Glomerular visceral epithelial cell (primary cell): ENCODE measurements around the gene MUC20.
A peak's percentile ranks its signal among the peaks of the same experiment; 100 is the strongest.
"Not testable (repeated sequence)": the region's sequence is repeated elsewhere in the genome, so short reads cannot be mapped to it uniquely, and the experiment has no call there.

ENCODE experiments used
- DNase-seq: peaks from one replicate; pipeline ENCODE4 v3.0.0-alpha.2; 2016; ENCODE audit errors: extremely low spot score

The MUC20 gene, protein sequence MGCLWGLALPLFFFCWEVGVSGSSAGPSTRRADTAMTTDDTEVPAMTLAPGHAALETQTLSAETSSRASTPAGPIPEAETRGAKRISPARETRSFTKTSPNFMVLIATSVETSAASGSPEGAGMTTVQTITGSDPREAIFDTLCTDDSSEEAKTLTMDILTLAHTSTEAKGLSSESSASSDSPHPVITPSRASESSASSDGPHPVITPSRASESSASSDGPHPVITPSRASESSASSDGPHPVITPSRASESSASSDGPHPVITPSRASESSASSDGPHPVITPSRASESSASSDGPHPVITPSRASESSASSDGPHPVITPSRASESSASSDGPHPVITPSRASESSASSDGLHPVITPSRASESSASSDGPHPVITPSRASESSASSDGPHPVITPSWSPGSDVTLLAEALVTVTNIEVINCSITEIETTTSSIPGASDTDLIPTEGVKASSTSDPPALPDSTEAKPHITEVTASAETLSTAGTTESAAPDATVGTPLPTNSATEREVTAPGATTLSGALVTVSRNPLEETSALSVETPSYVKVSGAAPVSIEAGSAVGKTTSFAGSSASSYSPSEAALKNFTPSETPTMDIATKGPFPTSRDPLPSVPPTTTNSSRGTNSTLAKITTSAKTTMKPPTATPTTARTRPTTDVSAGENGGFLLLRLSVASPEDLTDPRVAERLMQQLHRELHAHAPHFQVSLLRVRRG

GRCh38 chr3:195720831-195721506 lies at the start of gene MUC20:
Gene MUC20, plus strand, starts transcription at chr3:195720978. Its CDS starts 30 bp downstream, at chr3:195721008.
- DNase-seq: not testable (repeated sequence)

DNA sequence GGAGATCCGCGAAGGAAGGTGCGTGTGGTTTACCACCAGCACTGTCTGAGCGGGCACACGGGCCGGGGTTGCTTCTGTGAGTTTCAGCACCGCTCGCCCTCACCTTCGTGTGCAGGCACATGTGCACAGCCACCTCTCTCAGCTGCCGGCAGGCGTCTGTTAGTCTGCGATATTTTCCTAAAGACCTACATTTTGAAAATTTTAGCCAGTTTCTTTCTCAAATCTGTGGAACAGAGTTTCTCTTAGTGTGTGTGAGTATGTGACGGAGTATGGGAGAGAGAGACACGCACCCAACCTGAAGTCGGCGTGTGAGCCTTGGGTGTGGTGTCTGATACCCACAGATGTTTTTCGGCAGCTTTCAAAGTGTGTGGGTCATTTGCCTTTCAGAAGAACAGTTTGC lies 49.5 kb upstream of the MUC20 start:
- DNase-seq: not testable (repeated sequence)

DNA sequence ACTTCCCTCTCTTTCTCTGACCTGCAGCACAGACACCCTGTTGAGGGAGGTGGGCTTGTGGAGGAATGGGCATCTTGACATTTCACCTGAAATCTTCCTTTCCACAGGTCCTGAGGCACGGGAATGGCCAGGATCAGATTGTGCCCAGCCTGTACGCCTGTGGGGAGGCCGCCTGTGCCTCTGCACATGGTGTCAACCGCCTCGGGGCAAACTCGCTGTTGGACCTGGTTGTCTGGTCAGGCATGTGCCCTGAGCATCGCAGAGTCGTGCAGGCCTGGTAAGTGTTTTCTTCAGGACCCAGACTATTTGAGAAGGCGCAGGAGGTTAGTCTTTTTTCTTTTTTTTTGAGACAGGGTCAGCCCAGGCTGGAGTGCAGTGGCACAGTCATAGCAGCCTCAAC lies 47.1 kb upstream of the MUC20 start:
- not testable (repeated sequence) for DNase-seq

DNA sequence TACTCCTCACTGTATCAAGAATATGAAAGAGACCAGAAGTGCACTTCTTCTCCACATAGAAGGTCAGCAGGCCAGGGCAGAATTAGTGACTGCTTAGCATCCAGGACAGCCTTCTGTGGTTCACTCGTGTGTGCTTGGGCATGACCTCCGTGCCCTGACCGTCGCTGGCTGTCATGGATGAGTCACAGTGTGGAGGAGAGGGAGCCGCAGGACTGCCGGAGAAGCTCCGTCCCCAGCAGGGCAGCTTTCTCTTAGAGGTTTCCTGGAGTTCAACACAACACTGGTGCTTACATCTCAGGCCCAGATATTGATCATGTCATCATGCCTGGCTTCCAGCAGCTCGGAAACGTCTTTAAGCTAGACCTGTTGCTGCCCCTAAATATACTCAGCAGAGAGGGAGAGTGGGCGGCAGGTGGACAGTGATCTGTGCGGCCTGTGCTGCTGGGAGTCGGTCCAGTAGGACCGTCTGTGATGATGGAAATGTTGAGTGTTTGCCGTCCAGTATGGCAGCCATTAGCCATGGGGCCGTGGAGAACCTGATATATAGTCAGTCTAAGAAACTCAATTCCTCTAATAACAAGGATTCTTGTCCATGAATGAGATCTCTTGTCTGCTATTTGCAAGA lies 42.3 kb upstream of the MUC20 start:
- DNase-seq: peak; percentile 71

DNA sequence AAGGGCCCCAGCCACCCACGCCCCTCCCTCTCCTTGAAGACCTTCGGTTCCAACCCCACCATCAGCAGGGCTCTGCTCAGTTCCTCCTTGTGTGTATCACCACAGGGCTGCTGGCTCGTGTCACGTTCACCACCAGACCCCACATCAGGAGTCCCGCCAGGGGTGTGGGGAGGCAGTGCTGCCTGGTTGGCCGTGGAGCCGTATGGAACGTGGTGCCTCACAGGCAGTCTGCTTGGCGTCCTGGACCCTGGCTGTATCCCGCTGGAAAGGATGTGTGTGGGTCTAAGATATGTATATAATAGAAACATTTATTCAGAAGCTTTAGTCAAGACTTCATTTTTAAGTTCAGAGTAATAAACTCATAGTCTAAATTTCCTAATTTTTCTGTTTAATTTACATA lies 40.1 kb upstream of the MUC20 start:
- DNase-seq: not testable (repeated sequence)

GRCh38 chr3:195681458-195682103 lies 39.2 kb upstream of the MUC20 start:
- DNase-seq: not testable (repeated sequence)

- DNase-seq: not testable (repeated sequence)
These were observed 38.6 kb upstream of the MUC20 start for GRCh38 chr3:195682104-195682742.

DNA sequence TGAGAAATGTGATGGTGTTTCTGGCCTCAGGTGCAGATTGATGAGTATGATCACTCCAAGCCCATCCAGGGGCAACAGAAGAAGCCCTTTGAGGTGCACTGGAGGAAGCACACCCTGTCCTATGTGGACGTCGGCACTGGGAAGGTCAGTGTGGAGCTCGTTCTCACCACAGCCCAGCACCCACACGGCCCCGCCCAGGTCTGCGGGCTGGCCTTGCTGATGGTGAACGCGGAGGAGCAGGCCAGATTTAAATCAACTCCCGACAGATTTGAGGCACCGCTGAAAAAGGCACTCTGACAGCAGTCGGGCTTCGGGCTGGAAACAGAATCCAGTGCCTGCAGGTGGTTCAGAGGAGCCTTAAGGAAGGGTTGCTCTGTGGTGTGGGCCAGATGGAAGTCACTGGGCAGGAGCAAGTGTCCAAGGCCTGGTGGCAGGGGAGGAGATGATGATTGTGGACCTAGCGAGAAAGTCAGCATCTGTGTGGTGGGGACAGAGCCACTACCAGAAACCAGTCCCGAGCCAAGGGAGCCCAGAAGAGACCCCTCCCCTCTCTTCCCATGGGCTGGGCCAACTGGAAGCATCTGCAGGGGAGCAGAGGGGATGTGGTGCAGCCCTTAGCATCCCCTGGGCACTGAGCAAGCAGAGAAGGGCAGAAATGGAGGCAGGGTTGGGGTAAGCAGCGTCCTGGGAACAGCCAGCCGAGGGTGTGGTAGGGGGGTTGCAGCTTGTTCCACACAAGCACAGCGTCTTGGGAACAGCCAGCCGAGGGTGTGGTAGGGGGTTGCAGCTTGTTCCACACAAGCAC lies 36.9 kb upstream of the MUC20 start:
- DNase-seq: not testable (repeated sequence)

GRCh38 chr3:195684527-195685257 lies 36.1 kb upstream of the MUC20 start:
- DNase-seq: not testable (repeated sequence)

DNA sequence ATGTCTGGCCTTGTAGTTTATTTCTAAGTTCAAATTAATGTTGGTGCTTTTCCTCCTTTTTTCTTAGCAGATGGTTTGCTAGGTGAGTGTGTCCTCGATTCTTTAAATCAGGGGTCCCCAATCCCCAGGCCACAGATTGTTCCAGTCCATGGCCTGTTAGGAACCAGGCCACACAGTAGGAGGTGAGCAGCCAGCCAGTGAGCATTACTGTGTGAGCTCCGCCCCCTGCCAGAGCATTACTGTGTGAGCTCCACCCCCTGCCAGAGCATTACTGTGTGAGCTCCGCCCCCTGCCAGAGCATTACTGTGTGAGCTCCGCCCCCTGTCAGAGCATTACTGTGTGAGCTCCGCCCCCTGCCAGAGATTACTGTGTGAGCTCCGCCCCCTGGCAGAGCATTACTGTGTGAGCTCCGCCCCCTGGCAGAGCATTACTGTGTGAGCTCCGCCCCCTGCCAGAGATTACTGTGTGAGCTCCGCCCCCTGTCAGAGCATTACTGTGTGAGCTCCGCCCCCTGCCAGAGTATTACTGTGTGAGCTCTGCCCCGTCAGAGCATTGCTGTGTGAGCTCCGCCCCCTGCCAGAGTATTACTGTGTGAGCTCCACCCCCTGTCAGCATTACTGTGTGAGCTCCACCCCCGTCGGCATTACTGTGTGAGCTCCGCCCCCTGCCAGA lies 34.1 kb upstream of the MUC20 start:
- DNase-seq: not testable (repeated sequence)

DNA sequence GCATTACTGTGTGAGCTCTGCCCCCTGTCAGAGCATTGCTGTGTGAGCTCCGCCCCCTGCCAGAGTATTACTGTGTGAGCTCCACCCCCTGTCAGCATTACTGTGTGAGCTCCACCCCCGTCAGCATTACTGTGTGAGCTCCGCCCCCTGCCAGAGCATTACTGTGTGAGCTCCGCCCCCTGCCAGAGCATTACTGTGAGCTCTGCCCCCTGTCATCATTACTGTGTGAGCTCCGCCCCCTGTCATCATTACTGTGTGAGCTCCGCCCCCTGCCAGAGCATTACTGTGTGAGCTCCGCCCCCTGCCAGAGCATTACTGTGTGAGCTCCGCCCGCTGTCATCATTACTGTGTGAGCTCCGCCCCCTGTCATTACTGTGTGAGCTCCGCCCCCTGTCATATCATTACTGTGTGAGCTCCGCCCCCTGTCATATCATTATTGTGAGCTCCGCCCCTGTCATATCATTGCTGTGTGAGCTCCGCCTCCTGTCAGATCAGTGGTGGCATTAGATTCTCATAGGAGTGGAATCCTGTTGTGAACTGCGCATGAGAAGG lies 33.5 kb upstream of the MUC20 start:
- not testable (repeated sequence) for DNase-seq

- DNase-seq: not testable (repeated sequence)
These were observed 32.2 kb upstream of the MUC20 start for GRCh38 chr3:195688471-195689183.

- DNase-seq: not testable (repeated sequence)
These were observed 31.4 kb upstream of the MUC20 start for GRCh38 chr3:195689184-195690070.

DNA sequence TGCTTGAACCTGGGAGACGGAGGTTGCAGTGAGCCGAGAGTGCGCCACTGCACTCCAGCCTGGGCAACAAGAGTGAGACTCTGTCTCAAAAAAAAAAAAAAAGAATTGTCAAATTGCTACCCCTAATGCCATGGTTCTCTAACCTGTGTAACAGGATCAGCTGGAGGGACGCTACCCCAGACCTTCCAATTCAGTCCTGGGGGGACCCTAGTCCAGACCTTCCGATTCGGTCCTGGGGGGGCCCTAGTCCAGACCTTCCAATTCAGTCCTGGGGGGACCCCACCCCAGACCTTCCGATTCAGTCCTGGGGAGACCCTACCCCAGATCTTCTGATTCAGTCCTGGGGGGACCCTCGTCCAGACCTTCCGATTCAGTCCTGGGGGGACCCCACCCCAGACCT lies 29.8 kb upstream of the MUC20 start:
- no peak for DNase-seq

DNA sequence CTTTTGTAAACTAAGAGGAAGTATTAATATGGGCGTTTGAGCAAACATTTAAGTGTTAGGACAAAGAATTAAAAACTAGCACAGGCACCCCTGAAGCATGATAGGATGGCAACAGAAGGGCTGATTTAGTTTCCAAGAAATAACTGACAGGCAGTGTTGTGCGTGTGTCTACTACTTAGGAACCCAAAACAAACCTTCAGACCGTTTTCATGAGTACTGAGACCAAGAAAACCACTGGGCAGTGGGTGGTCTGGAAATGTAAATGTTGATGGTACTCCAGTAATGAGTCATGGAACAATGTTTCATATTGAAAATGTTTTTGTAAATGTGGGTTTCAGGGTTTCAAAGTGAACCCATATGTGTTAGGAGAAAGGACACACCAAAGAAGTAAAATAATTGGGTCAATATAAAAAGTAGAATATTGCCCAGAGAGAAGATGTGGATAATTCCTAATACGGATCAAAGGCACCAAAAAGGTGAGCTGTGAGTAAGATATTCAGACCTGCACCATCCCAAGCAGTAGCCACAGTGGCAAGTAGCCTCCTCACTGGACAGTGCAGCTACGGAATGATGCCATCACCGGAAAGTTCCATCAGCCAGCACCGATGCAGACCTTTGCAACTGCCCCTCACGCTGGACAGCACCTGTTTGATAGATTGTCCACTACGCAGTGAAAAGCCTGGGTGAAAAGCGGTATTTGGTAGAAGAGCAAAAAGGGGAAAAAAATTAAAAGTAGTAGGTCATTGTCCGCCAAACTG lies 29.0 kb upstream of the MUC20 start:
- not testable (repeated sequence) for DNase-seq

- no peak for DNase-seq
These were observed 28.5 kb upstream of the MUC20 start for GRCh38 chr3:195692354-195692685.
